ENCODE measurements around the gene ATXN7.

DNA sequence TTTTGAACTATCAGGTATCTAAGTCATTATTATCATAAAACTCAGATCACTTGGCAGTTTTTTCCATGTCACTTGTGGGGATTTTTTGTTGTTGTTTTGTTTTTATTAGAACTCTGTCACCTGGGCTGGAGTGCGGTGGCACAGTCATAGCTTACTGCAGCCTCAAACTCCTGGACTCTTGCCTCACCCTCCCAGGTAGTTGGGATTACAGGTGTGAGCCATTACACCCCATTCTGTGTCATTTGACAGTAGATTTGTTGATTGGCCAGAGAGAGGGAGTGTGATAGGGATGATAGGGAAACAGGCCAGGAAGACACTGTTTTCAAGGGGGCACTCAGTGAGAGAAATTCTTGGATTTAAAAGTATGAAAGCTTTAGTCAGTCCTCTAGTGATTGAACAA is 103.2 kb downstream of the ATXN7 start:
- TF ChIP-seq, protein P1, sequence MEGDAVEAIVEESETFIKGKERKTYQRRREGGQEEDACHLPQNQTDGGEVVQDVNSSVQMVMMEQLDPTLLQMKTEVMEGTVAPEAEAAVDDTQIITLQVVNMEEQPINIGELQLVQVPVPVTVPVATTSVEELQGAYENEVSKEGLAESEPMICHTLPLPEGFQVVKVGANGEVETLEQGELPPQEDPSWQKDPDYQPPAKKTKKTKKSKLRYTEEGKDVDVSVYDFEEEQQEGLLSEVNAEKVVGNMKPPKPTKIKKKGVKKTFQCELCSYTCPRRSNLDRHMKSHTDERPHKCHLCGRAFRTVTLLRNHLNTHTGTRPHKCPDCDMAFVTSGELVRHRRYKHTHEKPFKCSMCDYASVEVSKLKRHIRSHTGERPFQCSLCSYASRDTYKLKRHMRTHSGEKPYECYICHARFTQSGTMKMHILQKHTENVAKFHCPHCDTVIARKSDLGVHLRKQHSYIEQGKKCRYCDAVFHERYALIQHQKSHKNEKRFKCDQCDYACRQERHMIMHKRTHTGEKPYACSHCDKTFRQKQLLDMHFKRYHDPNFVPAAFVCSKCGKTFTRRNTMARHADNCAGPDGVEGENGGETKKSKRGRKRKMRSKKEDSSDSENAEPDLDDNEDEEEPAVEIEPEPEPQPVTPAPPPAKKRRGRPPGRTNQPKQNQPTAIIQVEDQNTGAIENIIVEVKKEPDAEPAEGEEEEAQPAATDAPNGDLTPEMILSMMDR (conservative IDR thresholded peaks at IDR 0.05; ENCODE audit: low read depth, low read length), result no peak
- TF ChIP-seq BHLHE40 (IDR thresholded peaks at IDR 0.05; ENCODE audit: low read depth, low read length) (no peak), CEBPB (IDR thresholded peaks at IDR 0.05; ENCODE audit: low read depth, low read length) (no peak), POLR2A (IDR thresholded peaks at IDR 0.05; ENCODE audit: low read depth, low read length) (no peak), RFX5 (IDR thresholded peaks at IDR 0.05; ENCODE audit: low read depth, low read length) (no peak), NFE2L2 (IDR thresholded peaks at IDR 0.05; ENCODE audit: low read depth, low read length) (no peak), MXI1 (IDR thresholded peaks at IDR 0.05; ENCODE audit: borderline replicate concordance, low read depth, low read length) (no peak)
